ENCODE measurements around the gene PRKN.

PRKN gene

GRCh38 chr6:162471842-162472241 is 255.7 kb downstream of the PRKN start:
- TF ChIP-seq CTCF (IDR thresholded peaks at IDR 0.05; ENCODE audit: low read depth, low read length, missing control alignments): no peak
- no peak overlapping the region for H3K4me3 ChIP-seq (ENCODE audit: low read depth, low read length)
- DNase-seq (ENCODE audit: low read depth): no peak

- TF ChIP-seq CTCF (IDR thresholded peaks at IDR 0.05; ENCODE audit: low read depth, low read length, missing control alignments): no peak
- no peak for DNase-seq (ENCODE audit: low read depth)
- no peak overlapping the region for H3K4me3 ChIP-seq (ENCODE audit: low read depth, low read length)
Measured at GRCh38 chr6:162468326-162468725, 259.2 kb downstream of the PRKN start.

- TF ChIP-seq CTCF (IDR thresholded peaks at IDR 0.05; ENCODE audit: low read depth, low read length, missing control alignments): no peak
- no peak for DNase-seq (ENCODE audit: low read depth)
- no peak overlapping the region for H3K4me3 ChIP-seq (ENCODE audit: low read depth, low read length)
Measured at GRCh38 chr6:162467679-162468078, 259.9 kb downstream of the PRKN start.

- H3K4me3 ChIP-seq (ENCODE audit: low read depth, low read length): no peak overlapping the region
- no peak for TF ChIP-seq CTCF (IDR thresholded peaks at IDR 0.05; ENCODE audit: low read depth, low read length, missing control alignments)
- no peak for DNase-seq (ENCODE audit: low read depth)
Measured at GRCh38 chr6:162463576-162463975, 264.0 kb downstream of the PRKN start.

GRCh38 chr6:162459985-162460384 is 267.6 kb downstream of the PRKN start:
- TF ChIP-seq CTCF (IDR thresholded peaks at IDR 0.05; ENCODE audit: low read depth, low read length, missing control alignments): no peak
- DNase-seq (ENCODE audit: low read depth): no peak
- H3K4me3 ChIP-seq (ENCODE audit: low read depth, low read length): no peak overlapping the region

- DNase-seq (ENCODE audit: low read depth): no peak
- no peak overlapping the region for H3K4me3 ChIP-seq (ENCODE audit: low read depth, low read length)
- TF ChIP-seq CTCF (IDR thresholded peaks at IDR 0.05; ENCODE audit: low read depth, low read length, missing control alignments): no peak
Measured at GRCh38 chr6:162450358-162450757, 277.2 kb downstream of the PRKN start.

- DNase-seq (ENCODE audit: low read depth): no peak
- no peak for TF ChIP-seq CTCF (IDR thresholded peaks at IDR 0.05; ENCODE audit: low read depth, low read length, missing control alignments)
- no peak overlapping the region for H3K4me3 ChIP-seq (ENCODE audit: low read depth, low read length)
Measured at GRCh38 chr6:162448294-162448693, 279.3 kb downstream of the PRKN start.

All from GM12864 (cell line).